GM21390 (cell line): ENCODE measurements around the gene TBX2.

Experiments
- ATAC-seq: cut with Tn5 transposase; IDR thresholded peaks from one replicate; pipeline ENCODE4 v1.9.1; 2021; ENCODE audit not compliant: unreplicated experiment

TBX2 gene

GRCh38 chr17:61368832-61369450 lies 30.7 kb upstream of the TBX2 start:
- ATAC-seq: no peak

GRCh38 chr17:61369751-61370150 lies 29.9 kb upstream of the TBX2 start:
- no peak for ATAC-seq

GRCh38 chr17:61371179-61371578 lies 28.5 kb upstream of the TBX2 start:
- no peak for ATAC-seq

DNA sequence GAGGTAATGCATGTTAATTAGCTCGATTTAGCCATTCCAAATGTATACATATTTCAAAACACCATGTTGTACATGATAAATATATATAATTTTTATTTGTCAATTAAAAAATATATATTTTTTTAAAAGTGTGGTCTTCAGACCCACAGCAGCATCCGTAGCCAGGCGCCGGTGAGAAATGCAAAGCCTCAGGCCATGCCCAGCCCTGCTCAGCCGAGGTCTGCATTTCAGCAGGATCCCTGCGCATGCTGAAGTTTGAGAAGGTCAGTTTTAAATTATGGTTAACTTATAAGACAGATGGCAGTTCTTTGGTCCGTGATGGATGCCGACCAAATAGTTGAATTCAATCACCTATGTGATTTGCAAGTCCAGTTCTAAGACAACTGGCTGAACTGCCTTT lies 28.0 kb upstream of the TBX2 start:
- ATAC-seq: no peak

DNA sequence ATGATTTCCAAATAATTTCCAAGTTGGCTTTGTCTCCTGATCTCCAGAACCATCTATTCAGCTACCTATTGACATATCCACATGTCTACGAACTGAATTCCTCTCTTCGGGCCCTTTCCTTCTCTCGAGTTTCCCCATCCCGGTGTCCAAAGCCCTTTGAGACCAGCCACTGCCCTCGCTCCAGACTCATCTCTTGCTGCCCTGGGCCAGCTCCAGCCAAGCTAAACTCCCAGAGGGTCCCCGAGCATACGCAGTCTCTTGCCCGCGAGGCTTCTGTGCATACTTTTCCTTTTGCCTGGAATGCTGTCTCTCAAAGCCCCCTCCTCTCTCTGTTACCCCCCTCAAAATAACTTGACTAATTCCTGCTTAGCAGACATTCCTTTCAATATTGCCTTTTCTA lies 27.2 kb upstream of the TBX2 start:
- ATAC-seq: no peak

GRCh38 chr17:61376931-61377838 lies 22.5 kb upstream of the TBX2 start:
- ATAC-seq: no peak

GRCh38 chr17:61378658-61379456 lies 20.8 kb upstream of the TBX2 start:
- no peak for ATAC-seq

DNA sequence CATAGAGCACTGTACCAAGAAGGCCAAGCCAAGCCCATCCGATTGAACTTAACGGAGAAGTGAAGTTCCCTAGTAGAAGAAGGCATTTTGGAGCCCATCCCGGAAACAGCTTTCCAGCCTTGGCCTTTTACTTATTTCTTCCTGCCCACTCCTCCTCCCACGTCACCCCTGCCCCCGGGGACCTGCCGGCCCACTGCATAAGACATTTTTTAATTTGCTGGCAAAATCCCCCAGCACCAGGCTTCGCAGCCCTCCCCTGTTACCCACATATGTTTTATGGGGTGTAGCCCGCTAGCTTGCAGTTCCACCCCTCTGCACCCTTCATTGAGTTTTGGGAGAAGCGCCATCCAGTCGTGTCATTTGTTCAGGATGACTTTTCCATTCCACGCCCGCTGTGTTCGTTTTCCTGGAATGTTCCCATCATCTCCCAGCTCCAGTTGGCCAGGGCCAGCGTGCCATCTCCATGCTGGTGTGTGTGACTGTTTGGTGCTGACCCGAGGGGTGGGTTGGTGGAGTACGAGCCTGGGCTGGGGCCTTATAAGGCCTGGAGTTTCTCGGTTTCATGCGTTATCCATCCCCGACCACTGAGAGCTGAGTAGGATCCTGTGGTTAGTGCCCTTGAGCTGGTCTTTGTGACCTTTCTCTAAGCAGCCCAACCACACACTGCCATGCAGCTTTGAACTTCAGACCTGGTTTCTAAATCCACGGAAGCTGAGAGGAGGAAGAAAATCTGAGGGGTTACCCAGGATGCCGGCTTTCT lies 20.0 kb upstream of the TBX2 start:
- no peak for ATAC-seq

DNA sequence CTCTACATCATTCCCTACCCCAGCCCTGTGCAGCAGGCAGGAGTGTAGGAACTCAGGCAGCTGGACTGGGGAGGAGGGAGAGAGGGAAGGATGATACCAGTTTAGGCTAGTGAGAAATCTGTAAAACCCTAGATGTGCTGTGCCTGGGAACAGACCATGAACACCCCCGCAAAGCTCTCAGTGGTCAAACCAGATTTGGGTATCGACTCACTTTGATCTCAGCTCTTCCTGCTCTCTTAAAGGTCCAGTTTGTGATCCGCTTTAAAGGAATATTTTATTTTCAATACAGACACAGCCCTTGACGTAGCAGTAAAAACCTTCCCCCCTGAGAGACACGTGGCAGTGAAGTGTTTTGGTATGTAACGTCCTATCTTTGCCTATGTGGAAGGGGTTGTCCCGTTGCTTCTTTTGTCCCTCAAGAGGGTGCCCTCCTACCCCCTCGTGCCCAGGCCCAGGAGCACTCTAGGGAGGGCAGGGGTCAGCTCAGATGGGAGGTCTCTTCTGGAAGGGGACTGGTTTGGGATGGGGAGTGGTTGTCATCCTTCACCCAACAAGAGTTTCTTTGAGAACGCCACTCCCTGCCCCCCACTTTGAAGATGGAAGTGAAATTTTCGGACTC lies 19.3 kb upstream of the TBX2 start:
- ATAC-seq: no peak

DNA sequence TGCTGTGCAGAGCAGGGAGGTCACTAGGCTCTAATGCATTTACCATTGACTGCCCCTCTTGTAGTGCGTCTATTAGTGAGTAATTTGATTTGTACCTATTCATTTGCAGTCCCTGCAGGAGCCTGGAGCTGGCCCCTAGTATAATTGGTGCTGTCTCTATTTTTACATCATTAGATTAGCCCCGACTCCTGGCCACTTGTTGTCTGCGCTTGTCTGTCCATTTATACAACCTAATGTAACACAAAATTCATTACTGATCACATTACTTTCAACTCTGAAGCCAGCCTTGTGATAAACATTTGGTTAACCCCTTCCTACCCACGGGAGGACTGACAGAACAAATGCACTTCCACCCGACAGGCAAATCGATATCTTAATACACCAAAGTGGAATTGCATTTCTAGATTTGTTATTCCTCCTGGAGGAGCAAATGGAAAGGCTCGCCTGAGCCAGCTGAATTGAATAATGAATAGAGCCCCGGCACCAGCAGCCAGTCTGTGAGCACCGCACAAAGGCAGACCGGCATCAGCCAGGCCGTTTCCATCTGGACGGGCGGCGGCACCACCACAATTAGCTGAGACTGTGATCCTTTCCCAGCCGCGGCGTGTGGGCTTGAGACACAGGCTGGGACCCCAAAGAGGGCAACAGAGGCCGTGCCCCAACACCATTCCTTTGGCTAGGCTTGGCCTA lies 18.7 kb upstream of the TBX2 start:
- ATAC-seq: no peak

DNA sequence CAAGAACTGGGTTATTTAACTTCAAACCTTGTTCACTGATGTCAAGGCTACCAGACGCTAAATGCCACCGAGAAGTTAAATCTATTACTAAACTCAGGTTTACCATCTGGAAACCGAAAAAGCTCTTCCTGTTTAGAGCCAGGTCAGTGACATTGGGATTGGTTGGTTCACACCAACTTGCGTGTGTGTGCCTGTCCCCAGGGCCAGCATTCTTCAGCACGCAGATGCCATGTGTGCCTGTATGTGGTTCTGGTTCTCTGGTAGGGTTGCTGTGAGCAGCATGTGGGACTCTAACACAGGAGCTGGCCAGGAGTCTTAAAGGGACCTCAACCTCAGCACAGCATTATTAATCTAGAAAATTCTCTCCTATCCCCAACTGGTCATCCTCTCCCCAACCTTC lies 18.1 kb upstream of the TBX2 start:
- ATAC-seq: no peak

- ATAC-seq: no peak
Measured at GRCh38 chr17:61382796-61383688, 16.6 kb upstream of the TBX2 start.

GRCh38 chr17:61383689-61384201 lies 15.9 kb upstream of the TBX2 start:
- ATAC-seq: no peak

GRCh38 chr17:61384354-61384691 lies 15.3 kb upstream of the TBX2 start:
- no peak for ATAC-seq

- no peak for ATAC-seq
Measured at GRCh38 chr17:61384692-61385576, 14.7 kb upstream of the TBX2 start.

- ATAC-seq: no peak
Measured at GRCh38 chr17:61385577-61386236, 13.9 kb upstream of the TBX2 start.

- no peak for ATAC-seq
Measured at GRCh38 chr17:61386251-61386650, 13.4 kb upstream of the TBX2 start.
